ENCODE data around the gene CABCOCO1.

- TF ChIP-seq CTCF (IDR thresholded peaks at IDR 0.05; ENCODE audit: borderline replicate concordance, extremely low read depth, low read length, poor library complexity, severe bottlenecking), result no peak
- TF ChIP-seq EZH2 (IDR thresholded peaks at IDR 0.05; ENCODE audit: borderline replicate concordance, low read depth, low read length, severe bottlenecking), result no peak
Observed at GRCh38 chr10:61692447-61693010, 29.8 kb downstream of the CABCOCO1 start.

Data from DND-41 (cell line).